GM21619 (cell line): ENCODE results near the gene NLGN4X.

Experiments
- ATAC-seq: cut with Tn5 transposase; IDR thresholded peaks from one replicate; pipeline ENCODE4 v1.9.1; 2021; ENCODE audit not compliant: unreplicated experiment

Gene NLGN4X

GRCh38 chrX:6159468-6159867 is 69.2 kb downstream of the NLGN4X start:
- no peak for ATAC-seq

GRCh38 chrX:6151971-6152370 is 76.7 kb downstream of the NLGN4X start:
- ATAC-seq, result no peak

- ATAC-seq, result no peak
Observed at GRCh38 chrX:6149060-6149872, 79.4 kb downstream of the NLGN4X start.

- no peak for ATAC-seq
Observed at GRCh38 chrX:6134255-6134654, 94.4 kb downstream of the NLGN4X start.

DNA sequence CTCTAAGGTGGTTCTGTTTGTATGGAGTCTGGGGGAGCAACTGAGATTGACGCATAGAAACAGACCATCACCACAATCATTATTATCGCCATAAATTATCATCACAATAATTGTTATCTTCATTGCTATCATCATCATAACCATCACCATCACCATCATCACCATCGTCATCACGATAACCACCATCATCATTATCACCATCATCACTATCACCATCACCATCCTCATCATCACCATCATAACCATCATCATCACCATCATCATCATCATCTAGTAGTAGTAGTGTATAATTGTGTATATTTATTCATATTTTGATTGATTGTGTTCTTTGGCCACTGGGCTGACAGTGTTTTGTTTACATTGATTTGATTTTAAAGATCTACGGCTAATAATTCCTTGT is 95.7 kb downstream of the NLGN4X start:
- ATAC-seq, result no peak

DNA sequence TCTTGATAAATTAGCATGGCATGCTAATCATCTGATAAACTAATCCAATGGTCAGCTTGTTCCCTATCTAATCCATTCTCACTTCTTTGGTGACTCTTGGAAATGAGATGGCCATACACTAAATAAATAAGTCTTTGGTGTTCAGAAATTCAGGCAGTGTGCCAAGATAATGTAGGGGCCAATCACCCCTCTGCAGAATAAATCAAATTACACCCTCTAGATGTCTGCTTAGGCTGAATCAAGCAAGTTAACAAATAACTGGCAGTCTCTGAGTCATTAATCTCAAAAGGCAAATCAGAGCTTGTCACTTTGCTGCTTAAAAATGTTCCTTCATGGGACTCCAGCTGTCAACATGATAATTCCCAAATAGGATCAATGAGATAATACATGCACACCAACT is 97.4 kb downstream of the NLGN4X start:
- no peak for ATAC-seq

DNA sequence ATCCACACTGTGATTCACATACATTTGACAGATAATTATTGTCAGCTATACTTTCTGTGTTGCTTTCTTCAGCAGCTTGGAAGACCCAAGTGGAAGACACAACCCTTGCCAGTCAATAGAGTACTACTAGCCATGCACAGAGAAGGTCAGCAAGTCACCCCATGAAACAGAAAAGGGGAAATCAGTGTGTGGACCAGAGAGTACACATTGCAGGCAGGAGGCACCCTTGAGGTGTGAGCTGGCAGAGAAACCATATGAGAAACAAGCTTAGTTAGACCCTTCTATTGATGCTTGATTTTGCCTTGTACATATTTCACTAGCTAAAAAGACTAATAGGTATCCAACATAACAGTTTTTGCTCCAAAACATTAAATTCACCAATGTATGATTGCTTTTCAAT is 99.5 kb downstream of the NLGN4X start:
- no peak for ATAC-seq

- no peak for ATAC-seq
Observed at GRCh38 chrX:6120329-6120728, 108.3 kb downstream of the NLGN4X start.

- ATAC-seq, result no peak
Observed at GRCh38 chrX:6095469-6095868, 133.2 kb downstream of the NLGN4X start.

DNA sequence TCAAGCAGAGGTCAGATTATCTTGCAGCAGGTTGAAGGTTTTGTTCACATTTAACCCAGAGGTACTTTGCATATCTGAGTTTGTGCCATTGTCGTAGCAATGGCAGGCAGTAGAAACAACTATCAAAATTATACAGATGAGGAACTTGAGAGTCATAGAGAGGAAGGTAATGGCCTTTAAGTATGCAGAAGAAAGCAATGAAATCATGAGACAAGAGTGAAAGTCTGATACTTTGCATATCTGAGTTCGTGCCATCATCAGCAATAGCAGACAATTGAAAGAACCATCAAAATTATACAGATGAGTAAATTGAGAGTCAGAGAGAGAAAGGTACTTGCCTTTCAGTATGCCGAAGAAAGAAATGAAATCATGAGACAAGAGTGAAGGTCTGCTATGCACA is 154.1 kb downstream of the NLGN4X start:
- no peak for ATAC-seq

DNA sequence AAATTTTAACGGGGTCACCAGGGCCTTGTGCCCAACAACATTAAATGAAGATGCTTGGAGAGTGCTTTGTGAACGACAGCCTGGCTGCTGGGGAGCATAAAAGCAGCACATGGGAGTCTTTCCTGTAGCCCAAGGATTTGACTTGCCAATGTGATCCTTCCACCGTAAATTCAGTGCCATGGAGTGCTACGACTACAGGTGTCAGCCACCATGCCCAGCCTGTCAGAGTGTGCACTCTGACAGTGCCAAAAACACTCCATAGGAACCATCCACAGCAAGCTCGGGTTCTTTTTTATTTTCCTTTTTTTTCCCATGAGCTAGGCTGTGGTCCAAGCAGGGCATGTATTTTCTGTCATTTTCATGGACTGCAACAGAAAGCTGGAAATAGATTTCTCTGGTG is 156.9 kb downstream of the NLGN4X start:
- ATAC-seq, result no peak

- no peak for ATAC-seq
Observed at GRCh38 chrX:6067600-6067999, 161.1 kb downstream of the NLGN4X start.

DNA sequence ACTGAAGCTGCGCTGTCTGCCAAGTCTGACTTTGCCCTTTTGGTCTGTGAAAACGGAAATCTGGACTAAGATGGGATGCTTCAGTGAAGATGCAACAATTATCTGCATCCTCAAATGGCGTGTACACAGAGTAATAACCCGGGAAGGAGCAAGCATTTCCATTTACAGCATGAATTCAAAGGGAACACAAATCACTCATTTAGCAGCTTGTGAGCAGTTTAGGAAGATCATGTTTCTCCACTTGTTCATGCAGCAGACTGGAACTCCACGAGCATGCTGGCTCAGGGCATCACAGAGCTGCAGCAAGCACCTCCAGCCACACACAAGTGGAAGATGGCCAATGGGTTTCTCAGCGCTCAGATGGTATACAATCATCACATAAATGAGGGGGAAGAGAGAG is 175.5 kb downstream of the NLGN4X start:
- ATAC-seq, result no peak

DNA sequence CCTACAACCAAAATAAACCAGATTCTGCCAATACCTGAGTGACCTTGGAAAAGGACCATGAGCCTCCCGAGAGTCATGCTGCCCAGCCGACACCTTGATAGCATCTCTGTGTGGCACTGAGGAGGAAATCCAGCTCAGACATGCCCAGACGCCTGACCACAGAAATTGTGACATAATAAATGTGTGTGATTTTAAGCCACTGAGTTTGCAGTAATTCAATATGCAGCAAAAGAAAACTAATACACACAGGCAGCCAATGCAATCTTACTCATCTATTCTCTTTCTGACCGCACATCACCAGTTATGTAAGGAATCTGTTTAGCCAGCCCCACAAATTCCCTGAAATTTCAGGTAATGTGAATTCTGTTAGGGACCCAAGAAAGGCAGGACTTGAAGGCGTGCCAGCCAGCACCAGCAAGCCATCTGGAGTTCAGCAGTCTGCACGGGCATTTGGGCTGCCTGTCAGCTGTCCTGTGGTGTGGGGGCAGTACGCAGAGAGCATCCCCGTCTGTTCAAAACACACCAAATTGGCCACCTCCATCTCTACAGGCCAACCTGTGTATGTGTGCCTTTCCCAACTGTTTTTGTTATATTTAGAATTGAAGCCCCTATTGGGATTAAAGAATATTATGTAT is 176.4 kb downstream of the NLGN4X start:
- no peak for ATAC-seq

GRCh38 chrX:6049132-6049531 is 179.5 kb downstream of the NLGN4X start:
- no peak for ATAC-seq

- no peak for ATAC-seq
Observed at GRCh38 chrX:6041630-6042029, 187.0 kb downstream of the NLGN4X start.

DNA sequence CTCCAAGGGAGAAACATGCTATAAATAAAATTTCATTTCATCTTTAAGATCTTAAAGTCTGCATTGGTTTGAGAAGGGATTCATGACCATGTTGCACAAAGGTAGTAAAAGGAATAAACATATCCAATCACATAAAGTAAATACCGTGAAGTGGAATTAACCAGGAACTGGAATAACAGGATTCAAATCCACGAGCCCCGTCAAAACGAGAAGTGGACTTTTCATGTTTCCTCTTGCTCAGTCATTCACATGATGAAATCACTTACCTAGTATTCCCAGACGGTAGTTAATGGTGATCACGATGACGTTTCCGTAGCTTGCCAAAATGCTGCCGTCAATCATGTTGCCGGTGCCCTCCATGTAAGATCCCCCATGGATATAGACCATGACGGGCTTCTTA is 199.7 kb downstream of the NLGN4X start:
- ATAC-seq, result no peak

GRCh38 chrX:6026980-6027379 is 201.7 kb downstream of the NLGN4X start:
- ATAC-seq, result no peak

GRCh38 chrX:6026429-6026828 is 202.2 kb downstream of the NLGN4X start:
- ATAC-seq, result no peak

DNA sequence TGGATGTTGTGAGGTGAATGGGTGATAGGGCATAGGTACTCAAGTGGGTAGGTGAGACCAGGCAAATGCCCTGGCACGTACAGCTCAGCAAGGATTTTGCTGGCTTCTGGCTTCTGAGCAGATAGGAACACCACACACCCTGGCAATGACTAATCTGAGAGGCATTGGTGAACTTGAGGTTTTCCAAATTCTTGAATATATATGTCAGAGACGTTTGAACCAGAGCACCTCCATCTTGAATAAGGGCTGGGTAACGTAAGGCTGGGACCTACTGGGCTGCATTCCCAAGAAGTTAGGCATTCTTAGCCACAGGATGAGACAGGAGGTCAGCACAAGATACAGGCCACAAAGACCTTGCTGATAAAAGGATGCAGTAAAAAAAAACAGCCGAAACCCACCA is 204.5 kb downstream of the NLGN4X start:
- ATAC-seq, result no peak

DNA sequence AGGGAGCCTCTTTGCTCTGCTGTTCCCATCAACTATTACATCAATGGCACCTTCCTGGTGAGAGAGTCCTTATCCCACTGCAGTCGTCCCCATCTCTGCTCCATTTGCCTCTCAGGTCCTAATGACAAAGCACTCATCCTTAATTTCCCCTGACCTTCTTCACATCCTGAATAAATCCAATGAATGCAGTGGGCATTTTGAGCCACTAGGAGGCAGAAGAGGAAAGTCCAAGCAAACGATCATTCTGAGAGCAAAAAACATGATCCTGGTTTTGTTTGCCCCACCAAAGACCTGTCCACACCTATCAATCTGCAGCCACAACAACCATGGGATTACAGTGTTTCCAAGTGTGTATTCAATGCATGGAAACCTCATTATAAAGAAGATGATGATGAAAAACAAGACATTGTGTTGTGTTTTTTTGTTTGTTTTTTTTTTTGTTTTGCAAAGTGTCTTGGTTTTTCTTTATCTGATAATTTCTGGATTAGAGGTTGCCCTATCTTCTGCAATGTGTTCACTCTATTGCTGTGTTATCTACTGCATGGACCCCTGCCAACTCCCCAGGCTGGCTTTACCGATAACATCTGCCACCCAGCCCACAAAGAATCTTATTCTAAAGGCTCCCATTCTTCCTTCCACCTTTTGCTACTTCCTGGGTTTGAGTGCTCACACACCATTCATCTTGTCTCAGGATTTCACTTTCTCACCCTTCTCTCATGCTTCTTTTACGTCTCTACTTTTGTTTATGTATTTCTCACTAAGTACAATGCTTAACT is 207.2 kb downstream of the NLGN4X start:
- ATAC-seq, result peak; percentile 71

- no peak for ATAC-seq
Observed at GRCh38 chrX:6019076-6019475, 209.6 kb downstream of the NLGN4X start.
